ENCODE measurements around the gene STAP1.

Gene STAP1

DNA sequence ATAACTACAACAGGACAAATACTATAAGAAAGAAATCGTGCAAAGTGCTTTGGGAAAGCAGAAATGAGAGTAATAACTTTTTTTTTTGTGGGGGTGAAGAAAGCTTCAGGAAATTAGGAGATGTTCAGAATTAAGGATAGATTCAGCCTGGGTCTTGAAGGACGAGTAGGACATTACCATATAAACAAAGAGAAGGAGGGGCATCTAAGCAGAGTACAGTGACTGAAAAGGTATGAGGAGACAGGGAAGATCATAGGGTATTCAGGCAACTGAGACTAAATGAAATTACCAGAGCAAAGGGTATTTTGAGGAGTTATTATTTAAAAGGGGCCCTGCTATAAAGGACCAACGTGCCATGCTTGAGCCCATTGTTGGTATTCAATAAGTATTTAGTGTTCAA is 3.1 kb upstream of the STAP1 start:
- no peak overlapping the region for H3K4me3 ChIP-seq (ENCODE audit: low read depth, low read length)

DNA sequence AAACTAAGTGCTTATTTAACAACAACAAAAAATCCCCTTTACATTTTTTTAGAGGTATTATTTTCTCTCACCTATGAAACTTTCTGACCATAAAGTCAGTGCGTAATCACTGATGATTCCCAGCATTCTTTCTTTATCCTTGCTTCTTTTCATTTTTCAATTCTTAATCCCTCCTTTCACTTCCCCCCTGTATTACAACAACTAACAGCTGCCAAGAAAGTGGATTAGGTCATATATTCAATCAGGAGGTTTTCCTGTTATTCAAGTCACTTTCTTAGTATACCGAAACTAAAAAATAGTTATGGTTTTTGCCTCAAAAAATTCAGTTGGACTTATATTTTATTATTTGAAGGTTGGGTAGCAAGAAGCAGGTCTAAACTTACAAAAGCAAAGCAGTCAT is 2.1 kb upstream of the STAP1 start:
- H3K4me3 ChIP-seq (ENCODE audit: low read depth, low read length): no peak overlapping the region

DNA sequence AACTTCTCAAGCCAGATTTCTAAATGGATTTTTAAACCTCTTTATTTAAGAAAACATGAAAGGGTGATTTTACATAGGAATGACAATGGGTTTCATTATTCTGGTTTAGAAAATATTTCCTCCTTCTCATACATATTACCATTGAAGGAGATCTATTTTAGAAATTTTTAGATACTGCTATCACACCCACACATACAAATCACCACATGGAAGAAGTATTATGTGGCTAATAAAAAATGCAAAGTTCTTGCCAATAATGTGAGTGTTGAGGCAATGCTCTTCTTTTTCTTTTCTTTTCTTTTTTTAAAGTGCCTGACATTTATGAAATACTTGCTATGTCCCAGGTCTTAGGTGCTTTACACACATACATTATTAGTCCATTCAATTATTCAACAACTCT is 6.8 kb downstream of the STAP1 start:
- H3K4me3 ChIP-seq (ENCODE audit: low read depth, low read length): no peak overlapping the region

DNA sequence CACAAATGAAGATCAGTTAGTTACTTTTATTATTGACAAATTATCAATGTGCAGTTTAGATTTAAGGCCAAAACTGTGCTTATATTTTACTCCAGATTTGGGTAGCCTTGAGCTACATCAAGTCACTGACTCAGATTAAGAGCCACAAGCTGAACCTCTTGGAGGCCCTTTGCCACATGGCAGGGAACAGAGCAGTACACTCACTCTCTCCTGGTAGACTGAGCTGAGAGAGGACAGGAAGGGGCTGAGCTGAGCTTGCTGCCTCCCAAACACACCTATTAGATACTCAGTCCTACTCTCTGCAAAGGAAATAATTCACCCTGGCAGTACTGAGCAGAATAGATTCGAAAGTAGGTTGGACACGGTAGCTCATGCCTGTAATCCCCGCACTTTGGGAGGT is 7.8 kb downstream of the STAP1 start:
- H3K4me3 ChIP-seq (ENCODE audit: low read depth, low read length): no peak overlapping the region

DNA sequence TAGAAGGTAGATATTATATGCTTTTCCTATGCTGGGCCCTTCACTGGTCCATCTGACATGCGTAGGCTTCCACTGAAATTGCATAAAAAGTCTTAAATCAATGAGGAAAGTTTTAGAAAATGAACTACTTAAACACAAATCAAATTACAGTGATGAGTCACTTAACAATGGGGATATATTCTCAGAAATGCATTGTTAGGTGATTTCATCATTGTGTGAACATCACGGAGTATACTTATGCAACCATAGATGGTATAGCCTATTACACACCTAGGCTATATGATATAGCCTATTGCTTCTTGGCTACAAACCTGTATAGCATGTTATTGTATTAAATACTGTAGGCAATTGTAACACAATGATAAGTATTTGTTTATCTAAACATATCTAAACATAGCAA is 10.3 kb downstream of the STAP1 start:
- no peak overlapping the region for H3K4me3 ChIP-seq (ENCODE audit: low read depth, low read length)

DNA sequence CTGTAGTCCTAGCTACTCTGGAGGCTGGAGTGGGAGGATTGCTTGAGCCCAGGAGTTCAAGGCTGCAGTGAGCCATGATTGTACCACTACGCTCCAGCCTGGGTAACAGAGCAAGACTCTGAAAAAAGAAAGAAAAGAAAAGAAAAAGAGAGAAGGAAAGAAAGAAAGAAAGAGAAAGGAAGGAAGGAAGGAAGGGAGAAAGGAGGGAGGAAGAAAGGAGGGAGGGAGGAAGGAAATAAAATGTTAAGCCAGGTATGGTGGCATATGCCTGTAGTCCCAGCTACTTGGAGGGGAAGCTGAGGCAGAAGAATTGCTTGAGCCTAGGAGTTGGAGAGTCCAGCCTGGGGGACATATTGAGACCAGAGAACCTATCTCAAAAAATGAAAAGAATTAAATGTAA is 12.0 kb downstream of the STAP1 start:
- no peak overlapping the region for H3K4me3 ChIP-seq (ENCODE audit: low read depth, low read length)

DNA sequence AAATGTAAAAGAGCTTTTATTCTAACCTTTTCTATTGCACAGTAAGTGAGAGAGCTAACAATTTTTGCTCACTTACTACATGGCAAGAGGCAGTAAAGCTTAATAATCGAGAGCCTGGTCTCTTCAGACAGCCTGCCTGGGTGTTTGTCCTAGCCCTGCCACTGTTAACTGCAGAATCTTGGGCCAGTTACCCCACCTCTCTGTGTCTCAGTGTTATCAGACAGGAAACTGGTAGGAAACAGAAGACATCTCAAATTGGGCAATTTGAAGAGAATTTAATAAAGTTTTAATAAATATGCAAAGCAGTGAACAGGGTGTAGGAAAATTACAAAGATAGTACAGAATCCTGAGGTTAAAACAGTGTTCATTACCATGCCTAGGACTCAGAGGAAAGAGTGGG is 13.4 kb downstream of the STAP1 start:
- H3K4me3 ChIP-seq (ENCODE audit: low read depth, low read length): no peak overlapping the region

DNA sequence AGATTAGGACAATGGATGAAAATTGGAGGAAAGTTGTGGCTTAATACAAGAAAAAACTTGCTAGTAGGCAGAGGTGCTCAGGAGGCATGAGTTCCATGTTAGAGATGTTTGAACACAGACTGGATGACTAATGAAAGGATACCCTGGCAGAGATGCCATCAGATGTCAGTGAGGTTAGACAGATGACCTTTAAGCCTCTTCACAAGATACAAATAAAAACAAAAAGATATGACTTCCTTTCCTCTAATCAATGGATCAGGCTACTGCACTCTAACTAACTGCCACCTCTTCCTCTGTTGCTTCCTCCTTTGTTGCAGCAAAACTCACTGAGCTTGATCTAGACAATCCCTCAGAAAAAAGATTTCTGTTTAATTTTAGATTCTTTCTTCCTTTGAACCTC is 14.7 kb downstream of the STAP1 start:
- no peak overlapping the region for H3K4me3 ChIP-seq (ENCODE audit: low read depth, low read length)

DNA sequence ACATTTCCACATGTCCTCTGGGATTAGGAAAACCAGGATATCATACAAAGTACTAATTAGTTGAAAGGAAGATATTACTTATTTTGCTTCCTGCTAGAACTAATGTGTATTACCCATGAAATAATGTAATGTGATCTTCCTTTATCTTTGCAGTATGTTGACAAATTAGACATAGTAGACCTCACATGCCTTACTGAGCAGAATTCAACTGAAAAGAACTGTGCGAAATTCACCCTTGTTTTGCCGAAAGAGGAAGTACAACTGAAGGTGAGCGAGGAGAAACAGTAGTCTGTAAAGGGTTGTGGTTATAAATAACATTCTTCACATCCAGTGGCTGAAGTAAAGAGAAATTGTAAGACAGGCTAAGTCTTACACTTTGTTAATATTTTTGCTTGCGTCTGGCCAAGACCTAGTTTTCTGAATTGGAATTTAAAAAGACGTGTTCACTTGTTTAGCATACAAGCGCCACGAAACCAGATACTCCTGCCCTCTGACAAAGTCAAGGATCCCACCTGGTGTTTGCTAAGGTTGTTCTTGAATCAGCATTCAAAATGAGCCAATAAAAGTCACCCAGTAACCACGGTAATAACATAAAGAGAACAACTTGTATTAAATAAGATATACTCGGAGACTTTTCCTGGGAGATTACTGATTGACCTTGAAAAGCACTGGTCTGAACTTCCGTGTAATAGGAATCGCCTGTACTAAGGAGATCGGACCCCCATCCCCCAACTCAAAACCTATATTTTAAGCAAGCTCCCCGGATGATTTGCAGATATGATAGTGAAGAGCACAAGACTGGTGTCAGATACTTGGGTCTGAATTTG is 16.9 kb downstream of the STAP1 start:
- H3K4me3 ChIP-seq (ENCODE audit: low read depth, low read length): no peak overlapping the region

DNA sequence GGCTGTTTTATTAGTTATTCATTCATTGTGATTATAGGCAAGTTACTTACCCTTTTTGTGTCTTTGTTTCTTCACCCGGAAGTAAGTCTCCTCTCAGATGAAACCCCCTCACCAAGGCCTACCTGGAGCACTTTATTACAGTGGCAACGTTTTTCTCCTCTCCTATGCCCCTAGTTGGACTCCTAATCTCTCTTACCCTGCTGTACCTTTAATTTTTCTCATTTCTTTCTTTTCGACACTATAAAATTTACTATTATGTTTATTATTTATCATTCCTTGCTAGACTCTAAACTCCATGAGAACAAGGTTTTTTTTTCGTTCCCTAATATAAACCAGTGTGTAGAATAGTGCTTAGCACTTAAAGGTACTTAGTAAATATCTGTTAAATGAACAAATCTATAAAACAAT is 17.5 kb downstream of the STAP1 start:
- H3K4me3 ChIP-seq (ENCODE audit: low read depth, low read length): no peak overlapping the region

DNA sequence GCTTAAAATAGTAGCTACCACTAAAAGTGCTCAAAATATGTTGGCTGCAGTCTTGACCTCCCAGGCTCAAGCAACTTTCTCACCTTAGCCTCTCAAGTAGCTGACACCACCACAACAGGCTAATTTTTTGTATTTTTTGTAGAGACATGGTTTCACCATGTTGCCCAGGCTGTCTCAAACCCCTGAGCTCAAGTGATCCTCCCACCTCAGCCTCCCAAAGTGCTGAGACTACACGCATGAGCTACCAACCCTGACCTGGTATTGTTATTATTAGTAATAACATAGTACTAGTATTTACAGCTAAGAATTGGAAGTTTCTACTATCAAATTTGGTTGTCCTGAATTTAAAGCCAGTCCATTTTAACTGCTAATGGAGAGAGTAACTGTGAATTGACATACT is 18.0 kb downstream of the STAP1 start:
- H3K4me3 ChIP-seq (ENCODE audit: low read depth, low read length): no peak overlapping the region

DNA sequence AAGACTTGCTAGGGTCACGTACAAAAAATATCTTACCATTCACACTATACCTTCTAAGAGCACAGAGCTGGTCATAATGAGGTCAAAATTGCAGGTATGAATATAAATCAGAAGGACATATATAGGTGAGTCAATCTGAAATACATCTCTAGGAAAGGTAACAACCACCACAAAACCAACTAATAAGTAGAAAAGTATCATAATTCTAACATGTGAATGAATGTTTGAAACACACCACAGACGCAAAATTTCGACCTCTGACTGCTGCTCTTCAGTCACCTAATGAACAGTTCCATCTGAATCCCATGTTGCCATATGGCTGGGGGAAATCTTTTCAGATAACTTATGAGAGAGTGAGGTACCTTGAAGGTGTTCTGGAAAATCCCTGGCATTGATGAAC is 22.1 kb downstream of the STAP1 start:
- H3K4me3 ChIP-seq (ENCODE audit: low read depth, low read length): no peak overlapping the region

DNA sequence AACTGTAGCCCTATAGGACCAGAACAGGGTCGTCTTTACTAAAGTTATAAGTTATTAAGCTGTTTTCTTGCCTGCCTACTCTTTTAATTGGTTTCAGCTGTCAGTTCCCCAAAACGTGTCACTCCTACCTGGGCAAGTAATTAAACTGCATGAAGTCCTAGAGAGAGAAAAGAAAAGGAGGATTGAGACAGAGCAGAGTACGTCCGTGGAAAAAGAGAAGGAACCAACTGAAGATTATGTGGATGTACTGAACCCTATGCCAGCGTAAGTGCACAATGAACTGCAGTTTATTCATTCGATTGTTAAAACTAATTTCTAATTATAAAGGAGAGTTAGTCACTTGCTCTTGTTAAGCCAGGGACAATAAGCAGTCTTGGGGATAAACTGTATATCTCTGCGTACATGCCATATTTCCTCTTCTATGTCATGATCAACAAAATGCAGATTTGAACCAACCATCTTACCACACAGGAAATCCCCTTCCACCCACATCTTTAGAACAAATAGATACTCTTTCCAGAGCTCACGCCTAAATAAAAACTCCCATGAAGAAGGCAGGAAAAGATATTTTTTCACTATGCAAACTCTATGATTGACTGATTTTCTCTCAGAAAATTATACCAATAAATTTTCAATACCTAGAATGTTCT is 22.8 kb downstream of the STAP1 start:
- no peak overlapping the region for H3K4me3 ChIP-seq (ENCODE audit: low read depth, low read length)

DNA sequence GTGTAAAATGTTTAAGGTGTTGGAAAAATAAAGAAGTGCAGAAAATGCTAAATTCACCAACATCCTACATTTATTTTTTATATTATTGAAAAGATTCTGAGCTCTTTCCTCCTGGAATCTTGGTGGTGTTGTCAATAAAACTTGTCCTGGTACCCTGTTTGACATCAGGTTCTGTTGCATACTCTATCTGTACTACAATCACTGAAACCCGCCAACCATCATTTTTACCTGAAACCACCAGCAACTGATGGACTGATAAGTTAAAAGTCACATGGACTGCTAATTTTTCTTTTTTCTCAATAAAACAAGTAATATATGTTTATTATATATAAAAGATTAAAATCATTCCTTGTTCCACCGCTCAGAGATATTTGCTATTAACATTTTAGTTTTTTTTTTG is 23.4 kb downstream of the STAP1 start:
- H3K4me3 ChIP-seq (ENCODE audit: low read depth, low read length): no peak overlapping the region

DNA sequence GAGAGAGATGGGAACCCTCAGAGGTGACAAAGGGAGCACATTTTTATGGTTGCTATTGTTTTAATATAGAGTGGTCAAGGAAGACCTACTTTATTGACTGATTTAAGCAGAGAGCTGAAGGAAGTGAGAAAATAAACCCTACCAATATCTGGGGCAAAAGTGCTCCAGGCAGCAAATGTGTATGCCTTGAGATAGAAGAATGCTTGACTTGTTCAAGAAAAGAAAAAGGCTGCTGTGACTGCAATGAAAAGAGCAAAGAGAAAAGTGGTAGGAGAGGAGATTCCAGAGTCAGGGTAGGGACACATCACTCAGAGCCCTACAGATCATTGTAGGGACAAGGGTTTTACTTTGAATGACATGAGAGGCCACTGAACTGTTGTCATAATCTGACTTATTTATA is 26.0 kb downstream of the STAP1 start:
- no peak overlapping the region for H3K4me3 ChIP-seq (ENCODE audit: low read depth, low read length)

DNA sequence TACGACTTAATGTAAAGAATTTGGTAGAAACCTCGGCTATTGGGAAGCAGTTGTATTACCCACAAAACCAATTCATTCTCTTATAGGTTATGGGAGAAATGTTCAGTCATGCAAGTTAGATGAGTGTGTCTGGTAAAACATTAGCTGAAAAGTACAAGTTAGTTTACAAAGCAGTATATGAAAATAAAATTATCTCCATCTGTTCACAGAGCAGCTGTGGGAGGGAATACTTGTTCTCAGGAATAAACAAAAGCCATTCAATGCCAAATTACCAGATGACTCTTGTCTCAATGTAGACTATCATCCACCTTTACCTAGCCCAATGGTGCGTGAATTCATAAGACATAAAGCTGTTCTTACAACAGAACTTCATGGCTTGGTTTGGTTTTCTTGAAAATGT is 28.6 kb downstream of the STAP1 start:
- H3K4me3 ChIP-seq (ENCODE audit: low read depth, low read length): no peak overlapping the region

DNA sequence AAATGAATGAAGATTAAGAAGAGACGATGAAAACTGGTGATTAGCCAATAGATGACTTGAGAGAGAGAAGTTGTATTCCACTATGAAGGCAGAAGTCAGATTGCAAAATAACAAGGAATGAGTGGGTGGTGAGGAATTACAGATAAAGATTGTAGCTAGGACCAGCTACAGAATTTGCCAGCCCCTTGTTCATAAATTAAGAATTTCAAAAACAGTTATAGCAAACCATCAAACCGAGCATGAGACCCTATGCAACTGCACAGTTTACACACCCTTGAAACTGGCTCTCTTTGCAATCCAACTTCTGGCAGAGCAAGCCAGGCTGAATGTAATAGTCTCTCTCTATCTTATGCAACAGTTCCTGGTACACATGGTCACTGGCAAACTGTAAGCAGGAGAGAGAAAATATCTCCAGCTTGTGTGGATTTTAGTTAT is 35.2 kb downstream of the STAP1 start:
- no peak overlapping the region for H3K4me3 ChIP-seq (ENCODE audit: low read depth, low read length)

DNA sequence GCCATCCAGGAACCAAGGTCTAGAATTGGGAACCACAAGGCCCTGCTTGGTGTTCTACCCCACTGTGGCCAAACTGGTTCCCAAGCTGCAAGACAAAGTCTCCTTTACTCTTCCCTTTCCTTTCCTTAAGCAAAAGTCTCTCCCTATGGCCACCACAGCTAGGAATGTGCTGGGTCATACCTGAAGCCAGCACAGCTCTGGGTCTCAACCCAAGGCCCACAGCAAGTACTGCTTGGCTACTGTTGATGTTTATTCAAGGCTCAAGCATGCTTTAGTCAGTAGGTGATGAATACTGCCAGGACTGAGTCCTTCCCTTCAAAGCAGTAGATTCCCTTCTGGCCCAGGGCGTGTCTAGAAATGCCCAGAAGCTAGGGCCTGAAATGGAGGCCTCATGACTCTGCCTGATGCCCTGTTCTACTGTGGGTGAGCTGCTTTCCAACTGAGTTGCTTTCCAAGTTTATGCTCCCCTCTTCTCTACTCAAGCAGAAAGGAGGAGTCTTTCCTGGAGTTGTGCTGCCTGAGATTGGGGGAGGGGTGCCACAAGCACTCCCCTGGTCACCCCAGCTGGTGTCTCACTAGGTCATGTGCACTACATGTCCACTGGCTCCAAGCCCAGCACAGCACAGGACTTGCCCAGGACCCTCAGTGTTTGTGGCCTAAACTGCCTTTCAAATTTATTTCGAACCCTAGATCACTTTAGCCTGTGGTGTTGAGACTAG is 44.9 kb downstream of the STAP1 start:
- no peak overlapping the region for H3K4me3 ChIP-seq (ENCODE audit: low read depth, low read length)

DNA sequence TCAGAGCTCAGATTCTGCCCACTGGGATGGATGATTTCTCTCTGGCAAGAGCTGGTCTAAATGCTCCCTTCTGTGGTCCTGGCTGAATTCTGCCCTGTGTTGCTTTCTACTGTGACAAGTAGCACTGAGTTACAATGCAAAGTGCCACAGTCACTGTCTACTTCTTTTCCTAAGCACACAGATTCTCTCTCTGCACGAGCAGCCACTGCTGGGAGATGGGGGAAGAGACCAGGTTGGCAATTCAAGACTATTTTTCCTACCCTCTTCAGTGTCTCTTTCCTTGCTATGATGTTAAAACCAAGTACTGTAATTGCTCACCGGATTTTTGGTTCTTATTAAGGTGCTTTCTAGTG is 45.5 kb downstream of the STAP1 start:
- no peak overlapping the region for H3K4me3 ChIP-seq (ENCODE audit: low read depth, low read length)

DNA sequence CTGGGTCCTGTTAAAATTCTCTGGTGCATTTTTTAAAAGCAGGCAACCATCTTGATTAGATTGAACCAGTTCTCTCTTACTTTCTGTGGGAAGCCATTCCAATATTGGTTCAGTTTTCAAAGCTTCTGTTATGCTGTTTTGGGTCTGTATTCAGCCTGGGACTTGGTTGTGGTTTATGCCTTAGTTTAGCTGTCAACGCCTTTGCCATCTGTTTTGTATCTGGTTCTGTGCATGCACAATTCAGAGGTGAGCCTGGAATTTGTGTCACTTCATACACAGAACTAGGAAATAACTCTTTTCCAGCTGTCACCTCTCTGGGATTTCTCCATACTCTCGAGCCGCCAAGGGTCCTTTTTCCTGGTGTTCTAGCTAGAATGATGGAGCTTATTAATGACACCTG is 46.2 kb downstream of the STAP1 start:
- H3K4me3 ChIP-seq (ENCODE audit: low read depth, low read length): no peak overlapping the region

DNA sequence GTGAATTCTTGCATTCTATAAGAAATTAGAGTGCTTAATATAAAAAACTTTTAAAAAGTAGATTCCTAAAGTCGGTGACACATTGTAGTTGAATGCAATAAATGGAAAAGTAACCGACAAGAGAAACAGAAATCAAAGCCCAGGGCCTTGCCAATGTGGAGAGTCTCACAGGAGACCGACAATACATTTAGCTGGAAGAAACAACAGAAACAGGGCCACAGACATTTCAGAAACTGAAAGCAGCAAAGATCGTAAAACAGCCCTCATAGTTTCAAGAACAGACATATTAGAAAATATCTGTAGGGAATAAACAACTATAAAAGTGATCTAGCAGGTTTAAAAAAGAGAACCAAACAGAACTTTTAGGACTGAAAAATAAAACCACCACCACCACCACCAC is 49.5 kb downstream of the STAP1 start:
- H3K4me3 ChIP-seq (ENCODE audit: low read depth, low read length): no peak overlapping the region

DNA sequence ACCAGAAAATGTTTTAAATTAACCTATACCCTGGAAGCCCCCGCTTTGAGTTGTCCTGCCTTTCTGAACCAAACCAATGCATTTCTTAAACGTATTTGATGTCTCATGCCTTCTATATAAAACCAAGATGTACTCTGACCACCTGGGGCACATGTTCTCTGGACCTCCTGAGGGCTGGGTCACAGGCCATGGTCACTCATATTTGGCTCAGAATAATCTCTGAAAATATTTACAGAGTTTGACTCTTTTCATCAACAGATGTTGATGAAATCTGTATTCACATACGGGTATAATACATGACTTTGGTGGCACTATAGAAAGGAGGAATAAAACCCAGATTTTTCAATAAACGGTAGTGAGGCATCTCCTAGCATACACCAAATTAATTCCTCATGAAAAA is 55.7 kb downstream of the STAP1 start:
- no peak overlapping the region for H3K4me3 ChIP-seq (ENCODE audit: low read depth, low read length)
